Psoas muscle (tissue), 8 donors: ENCODE data around the gene CTNND2. TPM values are rescaled to one million over a fixed set of nuclear protein-coding genes. Genes with fewer than 3 reads are reported as not detected.

Experiments used
- ATAC-seq, 4 donors: fragments of 200-7000 bp; cut with Tn5 transposase; one replicate each; pipeline ENCODE4 v1.9.1; 2020; ENCODE audit warnings: moderate library complexity in 3 of 4, mild to moderate bottlenecking in 2 of 4
- DNase-seq, 2 donors: peaks; one replicate each; pipeline ENCODE4 v3.0.0-alpha.2; 2020
- H3K27ac ChIP-seq: fragments of 200-600 bp; one replicate; pipeline ENCODE4 v1.8.0; 2022
- H3K27me3 ChIP-seq, 3 donors: fragments of 200-600 bp in 1 of 3; one replicate each; pipeline versions ENCODE4 v1.6.1 to v1.8.0; 2013 to 2022; ENCODE audit warnings: low read length in 2 of 3, mild to moderate bottlenecking in 2 of 3, moderate library complexity in 1 of 3; ENCODE audit not compliant: insufficient read depth in 3 of 3
- H3K36me3 ChIP-seq, 2 donors: fragments of 200-600 bp in 1 of 2; one replicate each; pipeline versions ENCODE4 v1.6.1 to v1.8.0; 2013 to 2022; ENCODE audit warnings: low read depth in 1 of 2, mild to moderate bottlenecking in 1 of 2, moderate library complexity in 1 of 2; ENCODE audit not compliant: insufficient read depth in 1 of 2
- H3K4me1 ChIP-seq: fragments of 200-600 bp; one replicate; pipeline ENCODE4 v1.8.0; 2022
- H3K4me3 ChIP-seq: fragments of 200-600 bp; one replicate; pipeline ENCODE4 v1.8.0; 2022; ENCODE audit warnings: mild to moderate bottlenecking
- H3K9me3 ChIP-seq: fragments of 200-600 bp; one replicate; pipeline ENCODE4 v1.8.0; 2022
- CTCF ChIP-seq: fragments of 200-600 bp; IDR thresholded peaks from one replicate; pipeline ENCODE4 v1.8.0; 2022; ENCODE audit warnings: antibody characterized with exemption
- WGBS, 3 donors: extraction: QIAGEN DNeasy Blood & Tissue Kit; methylation state at CpG; one replicate each; pipeline versions ENCODE4 v1.1.6 to v1.1.7; 2013; 5-methylcytosine and 5-hydroxymethylcytosine counted together
- intact Hi-C, 2 donors: fragments of 100-400 bp; cut with DNase I; formaldehyde crosslinking; loops; one replicate each; pipeline versions ENCODE4 v1.11.0 to v1.14.2; 2022
- polyA plus RNA-seq, 3 donors: library from polyadenylated mRNA; stranded (reverse); fragments of 200-250 nt; gene quantifications; one replicate each; pipeline ENCODE4 v1.2.3, GENCODE V29; 2013
- total RNA-seq, 4 donors: library from RNA; stranded (reverse); fragmentation: NEBNext Ultra II Directional in 2 of 4; extraction: Animal tissue kit (Norgen Biotek cat#: 25700) in 2 of 4; gene quantifications; one replicate each; pipeline versions ENCODE4 v1.2.1 to v1.2.4, GENCODE V29; 2021 to 2023
- donor health status: healthy with polysubstance abuse.
- donor health status: DM: no; HTN: no; CAD: no; lungs with moderate emphysema.
- donor health status: Bipolar disorder and iron deficiency.
- donor health status: healthy.
- donor health status: DM: yes; HTN: yes; CAD: no.
- donor health status: DM: no; HTN: no; CAD: no.
- donor health status: DM: no; HTN: no; CAD: no.
- donor health status: DM: yes; HTN: yes; CAD: no.

The CTNND2 gene
- total and polyA plus RNA-seq, 7 donors: 0.09 to 0.14 (median 0.13) TPM; not detected in 4

- ATAC-seq (no peak), DNase-seq (no peak)
- Histone ChIP-seq H3K36me3 (no peaks in the 10 kb centered on the region), H3K27ac (no peak overlapping the region), H3K9me3 (no peaks in the 10 kb centered on the region), H3K4me3 (no peak overlapping the region), H3K4me1 (no peaks in the 10 kb centered on the region), H3K27me3 (no peaks in the 10 kb centered on the region)
- intact Hi-C loops: no loop called here
- 55 to 58% (median 57%) methylated on average over 2 of the region's 2 CpGs for WGBS, 3 donors
- TF ChIP-seq CTCF: no peak
These were observed 427.4 kb downstream of the CTNND2 start for GRCh38 chr5:11476866-11477265.

GRCh38 chr5:11468334-11469039 is 435.8 kb downstream of the CTNND2 start:
- DNase-seq (no peak), ATAC-seq (no peak)
- WGBS, 3 donors: 81 to 83% (median 82%) methylated on average over 6 of the region's 6 CpGs
- Histone ChIP-seq H3K4me3 (no peak overlapping the region), H3K9me3 (no peaks in the 10 kb centered on the region), H3K27ac (no peak overlapping the region), H3K27me3 (no peaks in the 10 kb centered on the region), H3K36me3 (no peaks in the 10 kb centered on the region), H3K4me1 (no peaks in the 10 kb centered on the region)
- no peak for TF ChIP-seq CTCF
- intact Hi-C loops: no loop called here

- Histone ChIP-seq H3K4me3 (no peak overlapping the region), H3K27ac (no peak overlapping the region), H3K9me3 (no peaks in the 10 kb centered on the region), H3K4me1 (no peaks in the 10 kb centered on the region), H3K27me3 (no peaks in the 10 kb centered on the region), H3K36me3 (no peaks in the 10 kb centered on the region)
- DNase-seq (no peak), ATAC-seq (no peak)
- intact Hi-C loops: no loop called here
- 87 to 90% (median 89%) methylated on average over 2 of the region's 2 CpGs for WGBS, 3 donors
- TF ChIP-seq CTCF: no peak
These were observed 436.7 kb downstream of the CTNND2 start for GRCh38 chr5:11467588-11467987.

GRCh38 chr5:11459716-11460115 is 444.5 kb downstream of the CTNND2 start:
- no peak overlapping the region for H3K4me3 ChIP-seq
- DNase-seq (no peak), ATAC-seq (no peak)
- H3K9me3 ChIP-seq: no peaks in the 10 kb centered on the region
- intact Hi-C loops: no loop called here
- H3K27ac ChIP-seq: no peak overlapping the region
- no peak for TF ChIP-seq CTCF
- H3K27me3 ChIP-seq: no peaks in the 10 kb centered on the region
- H3K36me3 ChIP-seq: no peaks in the 10 kb centered on the region
- WGBS, 3 donors: 70 to 75% (median 70%) methylated on average over 2 of the region's 2 CpGs
- no peaks in the 10 kb centered on the region for H3K4me1 ChIP-seq

GRCh38 chr5:11455505-11455904 is 448.7 kb downstream of the CTNND2 start:
- Histone ChIP-seq H3K27ac (no peak overlapping the region), H3K27me3 (no peaks in the 10 kb centered on the region), H3K4me3 (no peak overlapping the region), H3K4me1 (no peaks in the 10 kb centered on the region), H3K36me3 (no peaks in the 10 kb centered on the region), H3K9me3 (no peaks in the 10 kb centered on the region)
- ATAC-seq: no peak
- DNase-seq: no peak
- intact Hi-C loops: no loop called here
- WGBS, 3 donors: 87 to 95% (median 94%) methylated on average over 2 of the region's 2 CpGs
- TF ChIP-seq CTCF: no peak
